HCT116 (cell line): ENCODE data around the gene KAZN.

ENCODE experiments used
- ATF3 ChIP-seq: IDR thresholded peaks from 2 replicates; pipeline ENCODE4 v1.6.1; 2012
- CTCF ChIP-seq, 3 experiments: fragments of 200-600 bp in 1 of 3; sonication (generic) in 1 of 3; IDR thresholded peaks in 2 of 3; conservative IDR thresholded peaks in 1 of 3; 2 replicates each; pipeline ENCODE4 v1.5.1; 2012 to 2017; ENCODE audit warnings: low read depth in 2 of 3, low read length in 2 of 3, antibody characterized with exemption in 1 of 3, borderline replicate concordance in 1 of 3, control low read depth in 1 of 3, mild to moderate bottlenecking in 1 of 3, mixed read lengths in 1 of 3, mixed run types in 1 of 3, moderate library complexity in 1 of 3; ENCODE audit not compliant: insufficient read depth in 1 of 3
- EGR1 ChIP-seq: IDR thresholded peaks from 2 replicates; pipeline ENCODE4 v1.6.1; 2012; ENCODE audit warnings: low read depth
- EZH2 ChIP-seq: fragments of 200-600 bp; sonication (generic); IDR thresholded peaks from 2 replicates; pipeline ENCODE4 v1.6.1; 2017; ENCODE audit warnings: antibody characterized with exemption, mixed run types
- EZH2phosphoT487 ChIP-seq: fragments of 200-600 bp; IDR thresholded peaks from 2 replicates; pipeline ENCODE4 v1.6.1; 2018; ENCODE audit warnings: antibody characterized with exemption, borderline replicate concordance
- JUND ChIP-seq: IDR thresholded peaks from 2 replicates; pipeline ENCODE4 v1.6.1; 2012
- MAX ChIP-seq: IDR thresholded peaks from 2 replicates; pipeline ENCODE4 v1.6.1; 2012
- POLR2A ChIP-seq: IDR thresholded peaks from 2 replicates; pipeline ENCODE4 v1.7.0; 2011; ENCODE audit warnings: borderline replicate concordance; ENCODE audit not compliant: insufficient read depth, insufficient read length; ENCODE audit errors: extremely low read depth
- POLR2AphosphoS5 ChIP-seq: IDR thresholded peaks from 2 replicates; pipeline ENCODE4 v1.6.1; 2011; ENCODE audit warnings: mild to moderate bottlenecking, low read depth, low read length, moderate library complexity
- RAD21 ChIP-seq: IDR thresholded peaks from 2 replicates; pipeline ENCODE4 v1.6.1; 2012; ENCODE audit warnings: low read depth, mild to moderate bottlenecking
- REST ChIP-seq: IDR thresholded peaks from 2 replicates; pipeline ENCODE4 v1.6.1; 2012; ENCODE audit warnings: low read depth
- TCF7L2 ChIP-seq: IDR thresholded peaks from 2 replicates; pipeline ENCODE4 v1.7.0; 2011; ENCODE audit warnings: borderline replicate concordance, inconsistent platforms; ENCODE audit not compliant: insufficient read depth, insufficient read length; ENCODE audit errors: extremely low read depth
- YY1 ChIP-seq: IDR thresholded peaks from 2 replicates; pipeline ENCODE4 v1.6.1; 2011; ENCODE audit warnings: low read length, low read depth, moderate library complexity, mild to moderate bottlenecking; ENCODE audit not compliant: insufficient replicate concordance; ENCODE audit errors: extremely low read depth
- ZFX ChIP-seq: fragments of 450-650 bp; IDR thresholded peaks from 2 replicates; pipeline ENCODE4 v1.6.1; 2017

GRCh38 chr1:14598007-14598497, 433 bp upstream of the KAZN start:
- no peak for TF ChIP-seq CTCF (IDR thresholded peaks at IDR 0.05 in 2 of 3, conservative IDR thresholded peaks at IDR 0.05 in 1 of 3; ENCODE audit: borderline replicate concordance in 1 of 3, insufficient read depth in 1 of 3, low read depth in 2 of 3, low read length in 2 of 3)
- TF ChIP-seq REST = no peak
- no peak for TF ChIP-seq YY1
- no peak for TF ChIP-seq TCF7L2
- TF ChIP-seq EGR1 = no peak
- no peak for TF ChIP-seq POLR2A
- TF ChIP-seq JUND = no peak
- TF ChIP-seq ATF3 = no peak
- TF ChIP-seq MAX = no peak
- TF ChIP-seq EZH2 = no peak
- TF ChIP-seq ZFX = no peak
- TF ChIP-seq RAD21 = no peak
- TF ChIP-seq EZH2phosphoT487 = no peak
- no peak for TF ChIP-seq POLR2AphosphoS5
